GM19328 (cell line): ENCODE results near the gene TNS4.
"Not testable (repeated sequence)": the region's sequence is repeated elsewhere in the genome, so short reads cannot be mapped to it uniquely, and the experiment has no call there.

Experiments
- ATAC-seq: cut with Tn5 transposase; IDR thresholded peaks from one replicate; pipeline ENCODE4 v1.9.1; 2021; ENCODE audit warnings: mild to moderate bottlenecking, moderate library complexity; ENCODE audit not compliant: unreplicated experiment

The TNS4 gene, protein sequence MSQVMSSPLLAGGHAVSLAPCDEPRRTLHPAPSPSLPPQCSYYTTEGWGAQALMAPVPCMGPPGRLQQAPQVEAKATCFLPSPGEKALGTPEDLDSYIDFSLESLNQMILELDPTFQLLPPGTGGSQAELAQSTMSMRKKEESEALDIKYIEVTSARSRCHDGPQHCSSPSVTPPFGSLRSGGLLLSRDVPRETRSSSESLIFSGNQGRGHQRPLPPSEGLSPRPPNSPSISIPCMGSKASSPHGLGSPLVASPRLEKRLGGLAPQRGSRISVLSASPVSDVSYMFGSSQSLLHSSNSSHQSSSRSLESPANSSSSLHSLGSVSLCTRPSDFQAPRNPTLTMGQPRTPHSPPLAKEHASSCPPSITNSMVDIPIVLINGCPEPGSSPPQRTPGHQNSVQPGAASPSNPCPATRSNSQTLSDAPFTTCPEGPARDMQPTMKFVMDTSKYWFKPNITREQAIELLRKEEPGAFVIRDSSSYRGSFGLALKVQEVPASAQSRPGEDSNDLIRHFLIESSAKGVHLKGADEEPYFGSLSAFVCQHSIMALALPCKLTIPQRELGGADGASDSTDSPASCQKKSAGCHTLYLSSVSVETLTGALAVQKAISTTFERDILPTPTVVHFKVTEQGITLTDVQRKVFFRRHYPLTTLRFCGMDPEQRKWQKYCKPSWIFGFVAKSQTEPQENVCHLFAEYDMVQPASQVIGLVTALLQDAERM

DNA sequence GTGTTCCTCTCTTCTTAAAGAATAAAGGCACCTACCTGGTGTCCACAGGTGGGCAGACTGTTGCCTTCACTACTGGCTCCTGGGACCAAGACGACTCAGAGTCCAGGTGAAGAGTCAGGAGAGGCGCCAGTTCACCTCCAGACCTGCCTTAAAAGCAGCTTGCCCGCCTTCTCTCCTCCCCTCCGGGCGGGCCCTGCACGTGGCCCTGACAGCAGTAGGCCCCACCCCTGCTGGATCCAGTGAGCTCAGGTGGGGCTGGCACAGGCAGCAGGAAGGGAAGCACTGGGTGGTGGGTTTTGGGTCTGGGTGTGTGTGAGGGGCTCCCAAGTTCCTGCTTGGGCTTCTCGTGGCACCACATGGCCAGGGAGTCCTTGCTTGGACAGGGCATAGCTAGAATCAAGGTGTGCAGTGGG is at the start of gene TNS4:
TNS4 (minus strand) TSS at position 125 of the 413 bp plus-strand sequence. CDS start 5,198 bp downstream, outside the sequence.
- ATAC-seq, result no peak

DNA sequence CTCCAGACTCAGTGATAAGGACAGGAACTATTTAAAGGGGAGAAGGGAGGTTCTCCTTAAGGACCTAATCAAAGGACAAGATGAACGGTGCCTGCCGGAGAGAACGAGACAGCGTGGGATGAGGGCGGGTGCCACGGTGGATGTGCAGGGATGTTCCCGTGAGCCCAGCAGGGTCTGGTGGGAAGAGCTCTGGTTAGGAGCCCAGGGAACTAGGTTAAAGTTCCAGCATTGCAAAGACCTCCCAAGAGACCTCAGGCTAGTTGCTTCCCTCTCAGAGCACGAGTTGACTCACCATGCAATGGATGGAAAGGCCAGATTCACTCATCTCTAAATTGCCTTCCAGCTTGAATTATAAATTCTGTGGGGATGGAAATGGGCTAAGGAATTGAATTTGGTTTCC is 49.2 kb upstream of the TNS4 start:
- ATAC-seq, result no peak

DNA sequence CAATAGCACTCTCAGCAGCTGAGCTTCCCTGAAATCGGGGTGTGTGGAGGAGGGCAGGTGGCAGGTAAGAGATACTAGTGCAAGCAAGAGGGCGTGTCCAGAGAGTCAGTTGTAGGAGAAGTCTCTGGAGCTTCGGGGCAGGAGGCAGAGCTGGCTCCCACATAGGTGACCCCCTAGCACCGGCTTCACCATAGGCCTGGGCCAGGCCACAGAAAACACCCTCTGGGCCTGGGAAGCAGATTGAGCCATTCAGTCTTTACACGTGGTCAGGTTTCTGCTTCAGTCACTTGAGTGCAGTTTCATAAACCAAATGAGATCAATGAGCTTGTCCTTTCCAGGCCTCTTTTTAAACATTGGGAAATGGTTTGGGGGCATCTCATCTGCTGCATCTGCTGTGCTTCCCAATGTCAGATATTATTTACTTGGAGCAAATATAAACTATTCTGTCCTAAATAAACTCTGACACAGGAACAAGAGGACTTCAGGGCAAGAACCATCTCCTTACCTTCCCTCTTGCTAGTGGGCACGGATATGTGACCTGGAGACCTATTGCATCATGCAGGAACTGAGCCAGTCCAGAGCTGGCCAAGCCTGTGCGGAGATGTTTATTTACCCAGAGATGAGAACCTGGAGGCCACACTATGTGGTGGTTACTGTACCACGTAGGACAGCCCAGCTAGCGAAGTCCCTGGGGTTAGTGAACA is 47.7 kb upstream of the TNS4 start:
- no peak for ATAC-seq

DNA sequence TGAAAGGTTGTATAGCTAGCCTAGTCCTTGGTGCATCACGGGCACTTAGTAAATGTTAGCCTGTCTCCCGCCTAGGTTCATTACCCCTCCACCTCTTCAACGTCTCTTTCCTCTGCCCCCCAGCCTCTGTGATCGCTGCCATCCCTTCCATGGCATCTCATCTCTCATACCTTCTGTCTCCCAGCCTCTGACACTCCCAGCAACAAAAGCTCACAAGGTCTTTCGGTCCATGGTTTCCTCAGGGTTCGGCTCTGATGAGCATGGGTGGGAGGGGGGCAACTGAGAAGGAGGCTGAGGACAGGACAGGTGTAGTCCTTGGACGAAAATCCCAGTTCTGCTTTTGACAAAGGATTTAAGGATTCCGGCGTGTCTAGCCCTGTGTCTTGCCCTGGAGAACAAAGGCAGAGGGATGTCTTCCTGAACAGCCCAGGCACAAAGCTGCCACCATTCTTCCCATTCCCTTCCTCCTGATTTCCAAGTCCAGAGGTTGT is 47.1 kb upstream of the TNS4 start:
- no peak for ATAC-seq

DNA sequence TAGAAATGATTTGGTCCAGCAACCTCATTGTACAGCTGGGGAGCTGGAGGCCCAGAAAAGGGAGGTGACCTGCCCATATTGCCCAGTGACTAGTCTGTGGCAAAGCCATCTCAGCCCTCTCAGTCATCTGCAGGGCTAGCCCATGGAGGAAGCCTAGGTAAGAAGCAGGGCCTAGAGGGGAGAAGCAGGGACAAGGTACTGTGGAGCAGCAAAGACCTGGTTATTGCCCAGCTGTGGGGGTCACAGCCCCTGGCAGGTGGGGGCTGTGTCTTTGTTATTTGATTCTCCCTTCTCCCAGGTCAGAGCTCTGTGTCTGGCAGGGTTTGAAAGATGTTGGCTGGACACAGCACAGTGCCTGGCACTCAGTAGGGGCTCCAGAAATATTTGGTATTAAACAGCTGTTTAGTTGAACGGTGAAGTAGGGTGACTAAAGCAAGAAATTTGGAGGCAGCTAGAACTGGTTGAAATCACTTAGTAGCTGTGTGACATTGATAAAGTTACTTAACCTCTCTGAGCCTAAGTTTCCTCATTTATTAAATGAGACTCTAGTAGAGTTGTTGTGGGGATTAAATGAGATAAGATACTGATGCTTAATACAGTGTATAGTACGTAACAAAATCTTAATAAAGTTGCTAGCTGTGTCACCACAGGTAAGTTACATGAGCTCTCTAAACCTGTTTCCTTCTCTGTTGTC is 46.5 kb upstream of the TNS4 start:
- ATAC-seq, result no peak

DNA sequence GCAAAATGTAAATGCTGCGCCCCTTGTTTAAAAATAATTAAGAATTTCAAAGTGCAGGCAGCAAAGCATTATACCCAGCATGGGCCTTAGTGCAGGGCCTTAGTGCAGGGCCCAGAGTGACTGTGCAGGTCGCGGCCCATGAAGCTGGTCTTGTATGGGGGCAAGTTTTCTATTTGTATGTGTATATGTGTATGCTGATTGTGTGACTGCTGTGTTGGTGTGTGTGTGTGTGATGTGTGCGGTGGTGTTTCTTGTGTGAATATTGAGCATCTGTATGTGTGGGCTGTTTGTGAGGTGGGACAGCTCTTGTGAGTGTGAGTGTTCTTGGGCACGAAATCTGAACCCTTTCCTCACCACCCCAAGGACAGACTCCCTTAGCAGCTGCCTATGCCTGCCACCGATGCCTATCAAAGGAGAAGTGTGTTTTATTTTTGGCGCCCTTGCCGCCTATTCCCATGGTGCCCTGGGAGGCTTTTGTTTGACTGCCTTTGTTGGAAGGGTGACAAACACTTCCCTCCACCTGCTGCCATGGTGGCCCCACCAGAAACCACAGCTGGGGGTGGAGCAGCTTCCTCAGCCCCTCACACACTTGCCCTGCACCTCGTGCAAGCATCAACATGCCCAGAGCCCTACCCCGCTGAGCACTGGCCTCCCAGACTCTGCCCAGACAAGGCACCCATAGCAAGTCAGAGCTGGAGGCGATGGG is 45.8 kb upstream of the TNS4 start:
- ATAC-seq, result no peak

DNA sequence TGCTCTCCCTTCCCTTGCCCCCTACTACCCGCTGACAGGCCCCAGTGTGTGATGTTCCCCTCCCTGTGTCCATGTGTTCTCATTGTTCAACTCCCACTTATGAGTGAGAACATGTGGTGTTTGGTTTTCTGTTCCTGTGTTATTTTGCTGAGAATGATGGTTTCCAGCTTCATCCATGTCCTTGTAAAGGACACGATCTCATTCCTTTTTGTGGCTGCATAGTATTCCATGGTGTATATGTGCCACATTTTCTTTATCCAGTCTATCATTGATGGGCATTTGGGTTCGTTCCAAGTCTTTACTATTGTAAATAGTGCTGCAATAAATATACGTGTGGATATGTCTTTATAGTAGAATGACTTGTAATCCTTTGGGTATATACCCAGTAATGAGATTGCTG is 45.1 kb upstream of the TNS4 start:
- not testable (repeated sequence) for ATAC-seq

DNA sequence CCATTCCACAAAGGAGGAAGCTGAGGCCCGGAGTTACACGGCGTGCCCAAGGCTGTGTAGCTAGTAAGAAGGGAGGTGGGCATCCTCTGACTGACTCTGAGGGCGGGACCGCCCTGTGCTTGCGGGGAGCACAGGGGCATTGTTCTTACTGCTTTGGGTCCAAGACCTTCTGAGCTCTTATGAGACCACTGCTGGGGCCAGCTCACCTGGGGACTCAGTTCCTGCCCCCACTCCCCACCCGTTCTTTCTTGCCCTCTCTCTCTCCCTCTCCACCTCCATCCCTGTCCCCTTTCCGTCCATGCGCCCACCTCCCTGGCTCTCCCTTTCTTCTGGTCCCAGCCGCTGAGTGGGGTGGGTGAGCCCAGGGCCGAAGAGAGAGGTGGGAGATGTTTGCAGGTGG is 44.2 kb upstream of the TNS4 start:
- no peak for ATAC-seq

DNA sequence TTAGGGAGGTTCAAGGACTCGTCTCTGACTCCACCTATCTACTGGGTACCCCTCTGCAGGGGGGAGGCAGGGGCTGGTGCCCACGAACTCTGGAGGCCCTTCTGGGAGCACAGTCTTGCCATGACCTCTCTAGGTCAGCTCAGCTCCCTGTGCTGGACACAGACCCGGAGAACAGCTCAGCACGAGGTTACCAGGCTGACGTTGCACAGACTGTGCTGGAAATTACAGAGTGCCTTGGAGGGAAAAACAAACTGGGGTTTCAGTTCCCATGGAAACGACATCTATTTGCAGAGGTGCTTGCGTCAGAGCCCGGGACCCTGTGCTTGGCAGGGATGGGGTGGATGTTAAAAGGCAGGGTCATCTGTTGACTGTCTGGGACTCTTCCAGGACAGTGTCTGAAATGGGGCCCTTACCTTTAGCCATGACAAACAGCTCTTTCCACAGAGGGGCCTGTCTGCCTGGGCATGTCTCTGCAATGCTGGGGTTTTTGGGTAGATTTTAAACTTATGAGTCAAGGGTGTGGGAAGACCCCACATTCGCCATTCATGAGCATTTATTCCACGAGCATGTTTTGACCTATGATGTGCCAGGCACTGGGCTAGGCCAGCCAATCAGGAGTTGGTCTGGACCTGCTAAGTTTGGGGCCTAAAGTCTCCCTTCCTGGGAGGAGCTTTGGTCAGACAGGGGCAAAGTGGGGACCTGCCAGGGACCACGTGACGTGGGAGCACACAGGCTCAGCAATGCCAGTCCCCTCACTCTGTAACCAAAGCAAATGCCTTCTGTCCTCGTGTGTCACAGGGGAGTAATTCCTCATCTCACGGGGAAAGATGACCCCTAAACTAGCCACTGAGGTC is 41.4 kb upstream of the TNS4 start:
- ATAC-seq, result no peak

DNA sequence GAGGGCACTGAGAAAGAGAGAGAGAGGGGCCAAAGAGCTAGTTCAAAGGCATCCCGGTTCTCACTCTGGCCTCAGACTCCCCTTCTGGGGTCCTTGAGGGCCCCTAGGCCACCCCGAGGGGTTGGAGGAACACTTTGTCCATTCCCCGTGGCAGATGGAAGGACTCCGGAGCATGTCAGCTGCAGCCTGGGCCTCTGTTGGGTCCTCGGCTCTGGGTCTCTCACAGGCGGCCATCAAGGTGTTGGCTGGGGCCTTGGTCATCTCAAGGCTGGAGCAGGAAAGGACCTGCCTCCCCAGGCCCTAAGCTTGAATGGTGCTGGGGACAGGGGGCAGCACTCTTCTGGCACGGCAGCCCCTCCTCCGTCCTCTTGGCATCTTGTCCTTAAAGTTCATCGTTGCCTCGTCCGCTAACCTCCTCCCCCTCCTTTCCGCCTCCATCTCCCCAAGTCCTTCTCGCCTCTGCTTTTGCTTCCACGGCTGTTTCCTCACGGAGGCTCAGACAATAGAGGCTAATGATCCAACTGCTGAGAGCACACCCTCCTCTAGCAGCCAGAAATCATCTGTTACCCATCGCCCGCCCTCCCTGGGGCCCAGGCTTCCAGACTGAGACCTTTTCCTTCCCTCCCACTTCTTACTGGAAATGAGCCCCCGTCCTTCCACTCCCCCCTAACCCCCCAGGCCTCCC is 40.6 kb upstream of the TNS4 start:
- no peak for ATAC-seq

DNA sequence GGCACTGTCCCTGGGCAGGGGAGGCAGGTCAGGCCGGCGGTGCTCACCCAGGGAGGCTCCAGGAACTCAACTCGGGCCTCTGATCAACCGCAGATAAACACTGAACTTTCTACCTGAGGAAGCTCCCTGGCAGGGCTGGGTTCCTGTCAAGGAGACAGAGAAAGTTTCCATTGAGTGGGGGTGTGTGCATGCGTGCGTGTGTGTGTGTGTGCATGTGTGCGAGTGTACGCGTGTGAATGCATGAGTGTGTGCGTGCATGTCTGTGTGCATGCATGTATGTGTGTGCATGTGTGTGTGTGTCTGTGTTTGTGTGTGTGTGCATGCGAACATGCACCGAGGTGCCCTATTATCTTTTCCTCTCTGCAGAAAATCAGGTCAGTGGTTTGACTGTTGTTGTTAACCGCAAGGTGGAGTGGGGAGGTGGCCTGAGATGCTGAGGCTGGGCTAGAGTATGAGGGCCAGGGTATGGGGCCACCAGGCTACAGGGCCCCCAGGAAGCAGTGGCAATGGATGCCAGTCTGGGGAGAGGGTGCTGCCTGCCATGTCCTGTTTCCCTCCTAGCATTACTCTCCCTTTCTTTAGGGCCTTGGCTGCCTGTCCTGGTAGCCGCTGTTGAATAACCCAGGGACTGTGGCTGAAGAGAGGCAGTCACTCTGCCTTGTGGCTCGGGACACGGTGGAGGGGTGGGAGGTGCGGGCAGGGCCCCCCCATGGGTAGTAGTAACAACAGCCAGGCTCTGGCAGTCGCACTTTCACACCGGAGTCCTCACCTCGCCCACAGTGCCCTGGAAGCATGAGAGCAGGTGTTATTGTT is 39.8 kb upstream of the TNS4 start:
- no peak for ATAC-seq

DNA sequence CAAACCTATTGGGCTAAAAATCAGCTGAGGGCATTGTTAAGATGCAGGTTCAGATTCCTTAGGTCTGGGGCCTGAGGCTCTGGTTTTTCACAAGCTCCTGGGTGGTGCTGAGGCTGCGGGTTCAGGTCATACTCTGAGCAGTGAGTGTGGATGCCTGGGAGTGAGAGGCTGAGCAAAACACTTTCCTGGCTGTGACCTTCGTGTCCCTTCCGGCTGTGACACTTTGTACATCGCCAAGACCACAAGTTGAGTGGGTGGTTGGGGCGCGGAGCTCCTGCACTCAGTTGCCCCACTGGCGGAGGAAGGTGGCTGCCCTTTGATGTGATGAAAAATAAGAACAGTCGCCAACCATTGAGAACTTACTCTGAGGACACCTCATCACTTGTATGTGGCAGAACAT is 39.0 kb upstream of the TNS4 start:
- no peak for ATAC-seq

DNA sequence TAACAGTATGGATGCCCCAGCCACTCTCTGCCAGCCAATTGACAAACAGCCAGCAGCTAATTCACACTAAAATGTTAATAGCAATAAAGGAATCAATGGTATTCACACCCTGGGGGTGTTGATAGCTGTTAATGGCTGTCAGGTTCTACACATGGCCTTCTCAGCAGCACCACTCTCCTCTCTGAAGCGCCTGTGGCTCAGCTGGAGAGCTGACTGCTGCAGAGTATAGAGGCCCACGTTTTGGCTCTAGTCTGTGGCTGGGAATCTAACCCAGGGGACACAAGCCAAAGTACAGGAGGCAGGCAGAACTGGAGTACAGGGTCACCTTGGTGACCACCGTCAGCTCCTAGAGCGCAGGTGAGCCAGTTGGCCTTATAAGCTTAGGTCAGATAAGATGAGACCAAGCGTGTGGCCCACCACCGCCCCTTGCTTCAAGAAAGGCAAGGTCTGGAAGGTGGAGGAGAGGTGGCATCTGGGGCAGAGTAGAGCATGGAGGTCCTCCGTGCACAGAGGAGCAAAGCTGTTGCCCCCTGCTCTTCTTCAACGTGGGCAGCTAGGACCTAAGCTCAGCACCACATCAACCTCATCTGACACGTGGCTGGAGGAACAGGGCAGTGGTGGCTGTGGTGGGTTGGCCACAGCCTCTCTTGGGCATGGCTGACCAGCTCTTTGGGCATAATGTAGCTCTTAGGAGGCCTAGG is 38.4 kb upstream of the TNS4 start:
- no peak for ATAC-seq

DNA sequence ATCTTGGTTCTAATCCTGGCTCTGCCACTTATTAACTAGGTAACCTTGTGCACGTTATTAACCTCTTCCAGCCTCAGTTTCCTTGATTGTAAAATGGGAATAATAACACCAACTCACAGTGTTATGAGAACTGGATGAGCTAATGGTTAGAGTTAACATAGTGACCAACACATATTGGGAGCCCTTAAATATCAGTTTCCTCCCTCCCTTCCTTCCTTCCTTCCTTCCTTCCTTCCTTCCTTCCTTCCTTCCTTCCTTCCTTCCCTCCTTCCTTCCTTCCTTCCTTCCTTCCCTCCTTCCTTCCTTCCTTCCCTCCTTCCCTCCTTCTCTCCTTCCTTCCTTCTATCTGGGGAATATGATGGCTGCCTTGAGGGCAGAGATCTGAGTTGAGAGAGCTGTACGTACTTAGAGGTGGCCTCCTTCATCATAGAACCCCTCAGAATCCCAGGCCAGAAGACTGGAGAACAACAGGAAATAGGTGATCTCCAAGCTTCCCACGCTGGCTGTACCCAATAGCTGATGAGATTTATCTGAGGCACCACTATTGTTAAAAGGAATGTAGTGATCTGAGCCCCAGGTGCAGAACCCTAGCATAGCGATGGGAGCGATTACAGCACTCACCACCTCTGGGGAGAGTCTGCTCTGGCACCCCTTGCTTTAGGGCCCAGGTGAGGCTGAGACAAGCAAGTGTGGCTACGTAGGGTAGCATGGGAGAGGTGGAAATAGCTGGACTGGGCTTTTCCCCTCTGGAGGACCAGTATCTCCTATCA is 37.7 kb upstream of the TNS4 start:
- ATAC-seq, result no peak

DNA sequence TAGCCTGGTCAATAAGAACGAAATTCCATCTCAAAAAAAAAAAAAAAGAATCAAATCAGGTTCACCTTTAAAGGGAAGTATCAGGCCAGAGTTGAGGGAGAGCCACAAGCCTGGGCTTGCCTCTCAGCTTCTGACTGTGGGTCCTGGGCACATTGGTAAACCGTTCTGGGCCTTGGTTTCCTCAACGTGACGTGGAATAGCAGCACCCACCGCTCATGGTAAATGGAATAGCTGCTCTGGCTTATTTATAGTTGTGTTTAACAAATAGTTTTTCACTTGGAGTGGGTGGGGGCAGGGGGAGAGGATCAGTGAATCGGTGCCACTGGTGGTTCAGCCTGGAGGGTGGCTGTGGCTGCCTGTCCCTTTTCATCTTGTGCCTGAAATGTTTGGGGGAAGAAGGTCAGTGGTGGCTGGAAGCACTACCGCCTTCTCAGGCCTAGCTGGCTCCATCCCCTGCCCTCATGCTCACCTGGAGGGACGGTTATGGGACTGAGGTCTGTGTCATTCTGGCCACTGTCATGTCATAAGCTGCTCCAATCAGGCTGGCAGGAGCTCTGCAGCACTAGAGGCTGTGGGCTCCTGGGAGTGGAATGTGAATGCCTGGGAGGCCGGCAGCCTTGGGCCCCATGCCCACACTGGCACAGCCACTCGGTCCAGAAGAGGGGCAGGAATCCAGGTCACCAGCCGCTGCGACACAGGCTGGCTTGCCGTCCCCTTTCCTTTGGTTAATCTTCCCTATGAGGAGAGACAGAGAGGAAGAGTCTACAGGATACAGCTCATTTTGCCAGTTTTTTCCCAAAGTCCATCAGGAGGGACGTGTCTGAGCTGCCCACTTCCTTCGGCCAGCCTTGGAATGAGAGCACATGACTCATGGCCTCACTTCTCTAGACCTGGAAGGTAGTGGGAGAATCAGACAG is 36.9 kb upstream of the TNS4 start:
- no peak for ATAC-seq
